Neuronal stem cell (in vitro differentiated cells): ENCODE data around the gene MANBA.

Source experiments
- DNase-seq: peaks from one replicate; pipeline ENCODE4 v3.0.0-alpha.2; 2013; ENCODE audit warnings: low spot score
- H2AFZ ChIP-seq: one replicate; pipeline ENCODE4 v1.6.1; 2013; ENCODE audit warnings: mild to moderate bottlenecking, low read length, inconsistent platforms
- H2AK5ac ChIP-seq: 2 replicates; pipeline ENCODE4 v1.6.1; 2013; ENCODE audit warnings: low read depth, mild to moderate bottlenecking, inconsistent platforms, low read length, moderate library complexity, mixed read lengths
- H2BK120ac ChIP-seq: 2 replicates; pipeline ENCODE4 v1.6.1; 2013; ENCODE audit warnings: low read depth, mild to moderate bottlenecking, inconsistent platforms, low read length, moderate library complexity, mixed read lengths
- H2BK12ac ChIP-seq: one replicate; pipeline ENCODE4 v1.6.1; 2013; ENCODE audit warnings: low read length, inconsistent platforms
- H2BK15ac ChIP-seq: 2 replicates; pipeline ENCODE4 v1.6.1; 2013; ENCODE audit warnings: mild to moderate bottlenecking, low read length, inconsistent platforms, mixed read lengths
- H2BK5ac ChIP-seq: one replicate; pipeline ENCODE4 v1.6.1; 2013; ENCODE audit warnings: inconsistent platforms, mild to moderate bottlenecking, low read length, moderate library complexity
- H3K14ac ChIP-seq: one replicate; pipeline ENCODE4 v1.6.1; 2013; ENCODE audit warnings: low read length, inconsistent platforms
- H3K18ac ChIP-seq: 2 replicates; pipeline ENCODE4 v1.6.1; 2013; ENCODE audit warnings: low read length, inconsistent platforms
- H3K23ac ChIP-seq: 2 replicates; pipeline ENCODE4 v1.6.1; 2013; ENCODE audit warnings: low read depth, mild to moderate bottlenecking, mixed read lengths, low read length, inconsistent platforms; ENCODE audit not compliant: poor library complexity
- H3K27ac ChIP-seq: replicated peaks from 3 replicates; pipeline ENCODE4 v1.5.1; 2013; ENCODE audit warnings: low read length, inconsistent platforms
- H3K27me3 ChIP-seq, 3 experiments: 2 replicates each; pipeline ENCODE4 v1.6.1; 2013; ENCODE audit warnings: low read length in 3 of 3, mild to moderate bottlenecking in 2 of 3, inconsistent platforms in 1 of 3, low read depth in 1 of 3, mixed read lengths in 1 of 3, moderate library complexity in 1 of 3; ENCODE audit not compliant: control insufficient read depth in 3 of 3, insufficient read depth in 3 of 3
- H3K36me3 ChIP-seq, 2 donors: replicated peaks in 1 of 2; 2 replicates each; pipeline ENCODE4 v1.6.1; 2013; ENCODE audit warnings: low read length in 2 of 2; ENCODE audit not compliant: control insufficient read depth in 2 of 2, insufficient read depth in 2 of 2
- H3K4ac ChIP-seq: 2 replicates; pipeline ENCODE4 v1.6.1; 2013; ENCODE audit warnings: inconsistent platforms, mild to moderate bottlenecking, low read length, moderate library complexity
- H3K4me1 ChIP-seq, 2 donors: 1 replicate in 1 of 2; 2 replicates in 1 of 2; pipeline ENCODE4 v1.6.1; 2013; ENCODE audit warnings: low read length in 2 of 2, low read depth in 1 of 2; ENCODE audit not compliant: control insufficient read depth in 2 of 2, insufficient read depth in 1 of 2
- H3K4me2 ChIP-seq: one replicate; pipeline ENCODE4 v1.6.1; 2013; ENCODE audit warnings: mild to moderate bottlenecking, low read length, inconsistent platforms; ENCODE audit not compliant: insufficient read depth, poor library complexity, severe bottlenecking
- H3K4me3 ChIP-seq, 2 donors: 2 replicates each; pipeline ENCODE4 v1.5.1; 2013; ENCODE audit warnings: low read length in 2 of 2, mild to moderate bottlenecking in 2 of 2, inconsistent platforms in 1 of 2, moderate library complexity in 1 of 2
- H3K79me1 ChIP-seq: one replicate; pipeline ENCODE4 v1.6.1; 2013; ENCODE audit warnings: low read depth, mild to moderate bottlenecking, inconsistent platforms, low read length, moderate library complexity
- H3K9ac ChIP-seq: one replicate; pipeline ENCODE4 v1.6.1; 2013; ENCODE audit warnings: mild to moderate bottlenecking, low read depth, low read length, inconsistent platforms; ENCODE audit not compliant: poor library complexity
- H3K9me3 ChIP-seq, 2 donors: replicated peaks in 1 of 2; 2 replicates each; pipeline versions ENCODE3 to v1.6.1; 2013; ENCODE audit warnings: low read length in 2 of 2, mild to moderate bottlenecking in 2 of 2, inconsistent platforms in 1 of 2, low read depth in 1 of 2, mixed read lengths in 1 of 2, moderate library complexity in 1 of 2; ENCODE audit not compliant: control insufficient read depth in 2 of 2, insufficient read depth in 1 of 2
- H4K8ac ChIP-seq: one replicate; pipeline ENCODE4 v1.6.1; 2013; ENCODE audit warnings: low read depth, mild to moderate bottlenecking, inconsistent platforms, low read length, moderate library complexity
- H4K91ac ChIP-seq: one replicate; pipeline ENCODE4 v1.6.1; 2013; ENCODE audit warnings: low read length, low read depth, mild to moderate bottlenecking, inconsistent platforms; ENCODE audit not compliant: poor library complexity
- WGBS, 2 donors: extraction: QIAGEN DNeasy Blood & Tissue Kit; methylation state at CpG; one replicate each; pipeline ENCODE4 v1.1.7; 2013; ENCODE audit warnings: missing lambda C conversion rate in 2 of 2, mixed read lengths in 1 of 2; ENCODE audit not compliant: insufficient read length in 2 of 2, insufficient replicate concordance in 1 of 2; ENCODE audit errors: extremely low coverage in 2 of 2; 5-methylcytosine and 5-hydroxymethylcytosine counted together

MANBA gene

GRCh38 chr4:102693262-102693850 is 67.4 kb downstream of the MANBA start:
- Histone ChIP-seq H4K8ac (no peak overlapping the region), H3K18ac (no peak overlapping the region), H3K4me2 (no peak overlapping the region), H3K36me3 (peaks cover 2 to 4% of the 10 kb centered on the region in 2 donors), H2BK15ac (no peak overlapping the region), H2AK5ac (no peak overlapping the region), H3K9ac (no peak overlapping the region), H3K79me1 (peaks cover 2% of the 10 kb centered on the region), H4K91ac (no peak overlapping the region), H3K4me3 (no peak overlapping the region), H2BK5ac (no peak overlapping the region), H3K14ac (no peak overlapping the region), H3K23ac (no peak overlapping the region), H3K27me3 (no peaks in the 10 kb centered on the region), H2BK12ac (no peak overlapping the region), H3K4me1 (no peaks in the 10 kb centered on the region), H2AFZ (no peak overlapping the region), H2BK120ac (no peak overlapping the region), H3K4ac (no peak overlapping the region), H3K27ac (no peak overlapping the region), H3K9me3 (no peaks in the 10 kb centered on the region)
- WGBS, 2 donors, result no CpG with 5 or more reads among the region's 4 CpGs
- no peak for DNase-seq

GRCh38 chr4:102692474-102692873 is 68.3 kb downstream of the MANBA start:
- peaks cover 2% of the 10 kb centered on the region for H3K79me1 ChIP-seq

GRCh38 chr4:102687982-102688433 is 72.8 kb downstream of the MANBA start:
- Histone ChIP-seq H2BK120ac (no peak overlapping the region), H3K4me2 (no peak overlapping the region), H3K14ac (no peak overlapping the region), H3K36me3 (peaks cover 2 to 7% of the 10 kb centered on the region in 2 donors), H3K9ac (no peak overlapping the region), H4K8ac (no peak overlapping the region), H3K4ac (no peak overlapping the region), H4K91ac (no peak overlapping the region), H3K4me1 (peaks cover 0 to 6% of the 10 kb centered on the region in 2 donors), H2AFZ (no peak overlapping the region), H3K27ac (no peak overlapping the region), H2BK5ac (no peak overlapping the region), H3K27me3 (no peaks in the 10 kb centered on the region), H2BK12ac (no peak overlapping the region), H3K23ac (no peak overlapping the region), H3K79me1 (no peaks in the 10 kb centered on the region), H3K4me3 (no peak overlapping the region), H3K9me3 (peaks cover 0 to 1% of the 10 kb centered on the region in 2 donors), H3K18ac (no peak overlapping the region), H2AK5ac (no peak overlapping the region), H2BK15ac (no peak overlapping the region)
- WGBS, 2 donors, result no CpG with 5 or more reads among the region's 7 CpGs
- no peak for DNase-seq

More at GRCh38 chr4:102692474-102692873, 68.3 kb downstream of the MANBA start:
- Histone ChIP-seq H3K4me1 (no peaks in the 10 kb centered on the region), H3K27me3 (no peaks in the 10 kb centered on the region), H3K18ac (no peak overlapping the region), H4K91ac (no peak overlapping the region), H2AK5ac (no peak overlapping the region), H3K4ac (no peak overlapping the region), H2BK120ac (no peak overlapping the region), H2AFZ (no peak overlapping the region), H3K27ac (no peak overlapping the region), H2BK12ac (no peak overlapping the region), H3K4me3 (no peak overlapping the region), H2BK5ac (no peak overlapping the region), H3K23ac (no peak overlapping the region), H3K9ac (no peak overlapping the region), H3K4me2 (no peak overlapping the region), H4K8ac (no peak overlapping the region), H3K14ac (no peak overlapping the region), H2BK15ac (no peak overlapping the region), H3K36me3 (peaks cover 2 to 7% of the 10 kb centered on the region in 2 donors), H3K9me3 (no peaks in the 10 kb centered on the region)
- WGBS, 2 donors, result no CpG with 5 or more reads among the region's 3 CpGs
- DNase-seq, result no peak

- Histone ChIP-seq H3K36me3 (peaks cover 2 to 10% of the 10 kb centered on the region in 2 donors), H3K9me3 (peaks cover 0 to 6% of the 10 kb centered on the region in 2 donors), H3K27ac (no peak overlapping the region), H2AFZ (no peak overlapping the region), H3K23ac (no peak overlapping the region), H3K18ac (no peak overlapping the region), H2BK120ac (no peak overlapping the region), H2BK12ac (no peak overlapping the region), H2BK5ac (no peak overlapping the region), H4K8ac (no peak overlapping the region), H2AK5ac (no peak overlapping the region), H2BK15ac (no peak overlapping the region), H3K27me3 (no peaks in the 10 kb centered on the region), H3K9ac (no peak overlapping the region), H3K4me3 (no peak overlapping the region), H3K4me1 (peaks cover 0 to 6% of the 10 kb centered on the region in 2 donors), H3K4ac (no peak overlapping the region), H3K14ac (no peak overlapping the region), H3K79me1 (no peaks in the 10 kb centered on the region), H3K4me2 (no peak overlapping the region), H4K91ac (no peak overlapping the region)
- no peak for DNase-seq
- WGBS, 2 donors, result no CpG with 5 or more reads among the region's 4 CpGs
Observed at GRCh38 chr4:102687373-102687981, 73.3 kb downstream of the MANBA start.
